Measurements from ENCODE around the gene SEMA5A. TPM values are rescaled to one million over a fixed set of nuclear protein-coding genes. Genes with fewer than 3 reads are reported as not detected.

The SEMA5A gene
- total and polyA plus RNA-seq, 2 of the 8 experiments (the other 6 are each of a cell fraction or from before 2014, with no cell fraction given) = 5.3 to 8.9 TPM

DNA sequence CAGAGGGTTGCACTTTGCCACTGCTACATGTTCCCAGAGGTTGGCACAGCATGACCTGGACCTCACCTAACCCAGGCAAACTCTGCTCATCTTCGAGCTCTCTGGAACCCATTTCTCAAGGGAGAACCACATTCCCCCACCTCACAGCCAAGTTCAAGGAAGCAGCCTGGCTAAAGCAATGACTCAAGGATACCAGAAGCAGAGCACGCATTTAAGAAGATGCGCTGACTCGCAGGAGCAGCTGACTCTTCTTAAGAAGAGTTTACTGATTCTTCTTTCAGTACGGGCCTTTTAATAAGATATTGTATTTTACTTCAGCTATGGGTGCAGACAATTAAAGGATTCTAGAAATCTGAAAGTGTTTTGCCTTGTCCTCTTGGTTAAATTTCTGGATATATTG is 4.1 kb upstream of the SEMA5A start:
- POLR2A ChIA-PET (ENCODE audit: partially characterized antibody) = no interaction called here
- peaks cover 3 to 8% (median 4%) of the 10 kb centered on the region in 4 experiments; a peak in 6 of 7 replicates for H3K4me1 ChIP-seq (replicated peaks in 1 of 4; ENCODE audit: control insufficient read depth in 3 of 4, insufficient read depth in 4 of 4, low read length in 3 of 4)
- no peak overlapping the region for H2BK12ac ChIP-seq (ENCODE audit: low read depth, low read length)
- H2BK20ac ChIP-seq (ENCODE audit: low read length) = no peak overlapping the region
- peaks cover 3 to 10% (median 7%) of the 10 kb centered on the region in 4 experiments for H3K36me3 ChIP-seq (ENCODE audit: control insufficient read depth in 2 of 4, insufficient read depth in 4 of 4, low read length in 3 of 4)
- CTCF ChIA-PET (ENCODE audit: partially characterized antibody) = no interaction called here
- H4K91ac ChIP-seq (replicated peaks; ENCODE audit: insufficient read length, low read length) = no peak overlapping the region
- no peak overlapping the region for H2BK120ac ChIP-seq (replicated peaks; ENCODE audit: low read depth, low read length)
- H2BK15ac ChIP-seq (ENCODE audit: low read length) = no peak overlapping the region
- H4K8ac ChIP-seq (ENCODE audit: extremely low read depth, insufficient read depth, low read length) = no peak overlapping the region
- FAIRE-seq (no peak), DNase-seq (ENCODE audit: low read depth in 1 of 2, low spot score in 2 of 2) (no peak)
- no peaks in the 10 kb centered on the region for H4K20me1 ChIP-seq (replicated peaks in 1 of 2; ENCODE audit: control insufficient read depth in 1 of 2, insufficient read depth in 2 of 2, low read length in 2 of 2)
- no peak overlapping the region for H3K27ac ChIP-seq (ENCODE audit: low read depth, low read length)
- no peak overlapping the region for H3K23ac ChIP-seq (ENCODE audit: insufficient read length)
- no peak overlapping the region for H3K14ac ChIP-seq (ENCODE audit: insufficient read length)
- no peak overlapping the region for H4K5ac ChIP-seq (ENCODE audit: insufficient read length, low read depth, low read length)
- H3K4ac ChIP-seq (replicated peaks; ENCODE audit: insufficient read length, low read depth, low read length) = no peak overlapping the region
- H2AK5ac ChIP-seq (ENCODE audit: low read depth, low read length) = no peak overlapping the region
- H3K23me2 ChIP-seq (ENCODE audit: low read depth, low read length) = peaks cover 8% of the 10 kb centered on the region; the same call in 1 of the 2 replicates
- peaks cover 0 to 3% (median 0%) of the 10 kb centered on the region in 4 experiments; a peak in 2 of 7 replicates for H3K27me3 ChIP-seq (replicated peaks in 1 of 4; ENCODE audit: control insufficient read depth in 3 of 4, extremely low read depth in 1 of 4, insufficient read depth in 3 of 4, low read length in 3 of 4)
- no peak overlapping the region for H3K18ac ChIP-seq (ENCODE audit: extremely low read depth, low read length)
- WGBS, 2 experiments (ENCODE audit: extremely low coverage in 1 of 2, insufficient coverage in 1 of 2, insufficient read length in 1 of 2, insufficient replicate concordance in 2 of 2, low coverage in 1 of 2, low lambda C conversion rate in 2 of 2, missing lambda C conversion rate in 1 of 2) = 90% methylated on average over 5 of the region's 5 CpGs; no CpG with 5 or more reads in 1 of the 2 experiments
- no peak overlapping the region for H2AFZ ChIP-seq (ENCODE audit: low read length)
- no peak overlapping the region for H2BK5ac ChIP-seq (ENCODE audit: low read depth, low read length)
- H3K9me3 ChIP-seq (ENCODE audit: insufficient read depth in 2 of 2, low read depth in 1 of 2, low read length in 1 of 2) = no peaks in the 10 kb centered on the region
- no peaks in the 10 kb centered on the region for H3K79me1 ChIP-seq (ENCODE audit: low read depth, low read length)
- H3K9ac ChIP-seq (replicated peaks in 1 of 4; ENCODE audit: extremely low read depth in 1 of 4, low read depth in 3 of 4, low read length in 3 of 4) = no peak overlapping the region
- no peaks in the 10 kb centered on the region for H3K79me2 ChIP-seq (ENCODE audit: control insufficient read depth in 1 of 2, insufficient read depth in 2 of 2, low read length in 2 of 2)
- H3K56ac ChIP-seq (replicated peaks; ENCODE audit: insufficient read length, low read depth, low read length) = no peak overlapping the region
- TF ChIP-seq JUND (IDR thresholded peaks at IDR 0.05; ENCODE audit: low read length) = no peak
- H3K4me2 ChIP-seq (ENCODE audit: insufficient read depth in 1 of 2, low read depth in 2 of 2, low read length in 2 of 2) = no peak overlapping the region
- no peak overlapping the region for H3K4me3 ChIP-seq (ENCODE audit: extremely low read depth in 1 of 4, insufficient read depth in 2 of 4, low read depth in 3 of 4, low read length in 4 of 4)

Data from H1 (cell line).